HCT116 (cell line): ENCODE measurements around the gene SNN. TPM values are rescaled to one million over a fixed set of nuclear protein-coding genes. Genes with fewer than 3 reads are reported as not detected.

Experiments used
- ATAC-seq: fragments of 200-7000 bp; cut with Tn5 transposase; 2 replicates; pipeline ENCODE4 v1.9.1; 2020; ENCODE audit warnings: mild to moderate bottlenecking, moderate library complexity
- BruUV-seq: library from RNA; stranded (reverse); fragments of 400-500 nt; replicated peaks from 2 replicates; lab custom pipeline; 2021; lab: Mats Ljungman, UMichigan
- CTCF ChIA-PET: fragments of 300-600 bp; sonication (Branson Sonifier 250); formaldehyde crosslinking; loops from one replicate; lab custom pipeline; 2021; ENCODE audit warnings: antibody characterized with exemption; lab: Charles Lee
- POLR2A ChIA-PET: fragments of 300-600, 350-600 bp; sonication (Branson Sonifier 250); formaldehyde crosslinking; loops from one replicate; lab custom pipeline; 2021; ENCODE audit warnings: antibody characterized with exemption; lab: Charles Lee
- RAD21 ChIA-PET, 2 experiments: fragments of 300-600 bp; sonication (Branson Sonifier 250); formaldehyde crosslinking; loops; one replicate each; lab custom pipeline; 2023; ENCODE audit warnings: low total read pairs in 2 of 2; ENCODE audit not compliant: uncharacterized antibody in 2 of 2, unreplicated experiment in 2 of 2, low non-redundant PET in 1 of 2; lab: Charles Lee
- DNase-seq: peaks from one replicate; pipeline ENCODE4 v3.0.0-alpha.2; 2010; ENCODE audit warnings: low read depth, low spot score
- H2AFZ ChIP-seq: fragments of 200-600 bp; shearing (Covaris generic), sonication (generic); 2 replicates; pipeline ENCODE4 v1.6.1; 2017; ENCODE audit warnings: low read depth, mixed run types, mixed read lengths, antibody characterized with exemption, low read length; ENCODE audit not compliant: poor library complexity, severe bottlenecking
- H3K27ac ChIP-seq: 2 replicates; pipeline ENCODE4 v1.5.1; 2012; ENCODE audit warnings: low read depth, low read length
- H3K27me3 ChIP-seq: fragments of 200-600 bp; sonication (generic); 2 replicates; pipeline ENCODE4 v1.6.1; 2016; ENCODE audit warnings: mixed run types, low read length, mixed read lengths; ENCODE audit not compliant: insufficient read depth
- H3K36me3 ChIP-seq, 2 experiments: fragments of 200-500 bp in 1 of 2; fragments of 200-600 bp in 1 of 2; sonication (Bioruptor generic) in 1 of 2; sonication (generic) in 1 of 2; 2 replicates each; pipeline versions ENCODE4 v1.5.1 to v1.6.1; 2014 to 2016; ENCODE audit warnings: low read length in 2 of 2, inconsistent platforms in 1 of 2, mixed read lengths in 1 of 2, mixed run types in 1 of 2; ENCODE audit not compliant: insufficient read depth in 2 of 2, control insufficient read depth in 1 of 2
- H3K4me1 ChIP-seq, 2 experiments: fragments of 200-600 bp in 1 of 2; sonication (generic) in 1 of 2; 2 replicates each; pipeline versions ENCODE4 v1.5.1 to v1.6.1; 2012 to 2017; ENCODE audit warnings: low read length in 2 of 2, inconsistent platforms in 1 of 2, mild to moderate bottlenecking in 1 of 2, mixed read lengths in 1 of 2, mixed run types in 1 of 2, moderate library complexity in 1 of 2; ENCODE audit not compliant: insufficient read depth in 2 of 2, control insufficient read depth in 1 of 2
- H3K4me2 ChIP-seq: fragments of 200-600 bp; sonication (generic); 2 replicates; pipeline ENCODE4 v1.6.1; 2017; ENCODE audit warnings: mixed run types, low read length, mixed read lengths
- H3K4me3 ChIP-seq, 2 experiments: fragments of 200-600 bp in 1 of 2; sonication (generic) in 1 of 2; replicated peaks in 1 of 2; 2 replicates each; pipeline ENCODE4 v1.5.1; 2011 to 2016; ENCODE audit warnings: low read length in 2 of 2, control low read depth in 1 of 2, low read depth in 1 of 2, mild to moderate bottlenecking in 1 of 2, mixed read lengths in 1 of 2, mixed run types in 1 of 2
- H3K79me2 ChIP-seq: fragments of 200-600 bp; sonication (generic); 2 replicates; pipeline ENCODE4 v1.6.1; 2017; ENCODE audit warnings: mild to moderate bottlenecking, mixed run types, low read length, moderate library complexity, mixed read lengths; ENCODE audit not compliant: insufficient read depth
- H3K9ac ChIP-seq: fragments of 200-600 bp; sonication (generic); 2 replicates; pipeline ENCODE4 v1.6.1; 2016; ENCODE audit warnings: low read length, mixed read lengths
- H3K9me2 ChIP-seq: fragments of 200-600 bp; sonication (generic), shearing (Covaris generic); 2 replicates; pipeline ENCODE4 v1.6.1; 2017; ENCODE audit warnings: mixed run types, mild to moderate bottlenecking, moderate library complexity; ENCODE audit not compliant: insufficient read depth
- H3K9me3 ChIP-seq, 2 experiments: fragments of 200-500 bp in 1 of 2; fragments of 200-600 bp in 1 of 2; sonication (Bioruptor generic) in 1 of 2; sonication (generic) in 1 of 2; 2 replicates each; pipeline ENCODE4 v1.6.1; 2014 to 2017; ENCODE audit warnings: low read length in 2 of 2, mixed read lengths in 2 of 2, inconsistent platforms in 1 of 2, low read depth in 1 of 2, mild to moderate bottlenecking in 1 of 2, mixed run types in 1 of 2, moderate library complexity in 1 of 2; ENCODE audit not compliant: control insufficient read depth in 1 of 2, insufficient read depth in 1 of 2
- H4K20me1 ChIP-seq: fragments of 200-600 bp; sonication (generic), shearing (Covaris generic); 2 replicates; pipeline ENCODE4 v1.6.1; 2017; ENCODE audit warnings: mixed run types, mild to moderate bottlenecking, moderate library complexity; ENCODE audit not compliant: insufficient read depth
- CBX3 ChIP-seq: IDR thresholded peaks from 2 replicates; pipeline ENCODE4 v1.6.1; 2012; ENCODE audit warnings: low read depth
- CEBPB ChIP-seq: IDR thresholded peaks from 2 replicates; pipeline ENCODE4 v1.6.1; 2012; ENCODE audit warnings: low read depth
- CTCF ChIP-seq, 3 experiments: fragments of 200-600 bp in 1 of 3; sonication (generic) in 1 of 3; IDR thresholded peaks in 2 of 3; conservative IDR thresholded peaks in 1 of 3; 2 replicates each; pipeline ENCODE4 v1.5.1; 2012 to 2017; ENCODE audit warnings: low read depth in 2 of 3, low read length in 2 of 3, antibody characterized with exemption in 1 of 3, borderline replicate concordance in 1 of 3, control low read depth in 1 of 3, mild to moderate bottlenecking in 1 of 3, mixed read lengths in 1 of 3, mixed run types in 1 of 3, moderate library complexity in 1 of 3; ENCODE audit not compliant: insufficient read depth in 1 of 3
- EGR1 ChIP-seq: IDR thresholded peaks from 2 replicates; pipeline ENCODE4 v1.6.1; 2012; ENCODE audit warnings: low read depth
- ELF1 ChIP-seq: IDR thresholded peaks from 2 replicates; pipeline ENCODE4 v1.6.1; 2012; ENCODE audit warnings: low read depth, borderline replicate concordance
- EZH2 ChIP-seq: fragments of 200-600 bp; sonication (generic); IDR thresholded peaks from 2 replicates; pipeline ENCODE4 v1.6.1; 2017; ENCODE audit warnings: antibody characterized with exemption, mixed run types
- EZH2phosphoT487 ChIP-seq: fragments of 200-600 bp; IDR thresholded peaks from 2 replicates; pipeline ENCODE4 v1.6.1; 2018; ENCODE audit warnings: antibody characterized with exemption, borderline replicate concordance
- FOSL1 ChIP-seq: IDR thresholded peaks from 2 replicates; pipeline ENCODE4 v1.6.1; 2012; ENCODE audit warnings: low read depth
- POLR2A ChIP-seq: IDR thresholded peaks from 2 replicates; pipeline ENCODE4 v1.7.0; 2011; ENCODE audit warnings: borderline replicate concordance; ENCODE audit not compliant: insufficient read depth, insufficient read length; ENCODE audit errors: extremely low read depth
- POLR2AphosphoS5 ChIP-seq: IDR thresholded peaks from 2 replicates; pipeline ENCODE4 v1.6.1; 2011; ENCODE audit warnings: mild to moderate bottlenecking, low read depth, low read length, moderate library complexity
- REST ChIP-seq: IDR thresholded peaks from 2 replicates; pipeline ENCODE4 v1.6.1; 2012; ENCODE audit warnings: low read depth
- SIN3A ChIP-seq: IDR thresholded peaks from 2 replicates; pipeline ENCODE4 v1.6.1; 2012; ENCODE audit warnings: low read depth
- SRF ChIP-seq: IDR thresholded peaks from 2 replicates; pipeline ENCODE4 v1.6.1; 2012; ENCODE audit warnings: low read depth
- TCF7L2 ChIP-seq: IDR thresholded peaks from 2 replicates; pipeline ENCODE4 v1.7.0; 2011; ENCODE audit warnings: borderline replicate concordance, inconsistent platforms; ENCODE audit not compliant: insufficient read depth, insufficient read length; ENCODE audit errors: extremely low read depth
- YY1 ChIP-seq: IDR thresholded peaks from 2 replicates; pipeline ENCODE4 v1.6.1; 2011; ENCODE audit warnings: low read length, low read depth, moderate library complexity, mild to moderate bottlenecking; ENCODE audit not compliant: insufficient replicate concordance; ENCODE audit errors: extremely low read depth
- ZBTB33 ChIP-seq: IDR thresholded peaks from 2 replicates; pipeline ENCODE4 v1.6.1; 2011; ENCODE audit warnings: mild to moderate bottlenecking, low read length, moderate library complexity; ENCODE audit not compliant: insufficient replicate concordance; ENCODE audit errors: extremely low read depth
- ZFX ChIP-seq: fragments of 450-650 bp; IDR thresholded peaks from 2 replicates; pipeline ENCODE4 v1.6.1; 2017
- ZNF274 ChIP-seq: fragments of 200-500 bp; sonication (Bioruptor generic); IDR thresholded peaks from 2 replicates; pipeline ENCODE4 v1.6.1; 2014; ENCODE audit warnings: mild to moderate bottlenecking, low read depth, low read length, inconsistent platforms
- intact Hi-C: fragments of 100-400 bp; cut with micrococcal nuclease; formaldehyde crosslinking; loops from 2 replicates; pipeline ENCODE4 v1.10.0; 2022
- total RNA-seq: library from RNA; stranded (reverse); gene quantifications from one replicate; pipeline ENCODE4 v1.2.1, GENCODE V29; 2021; ENCODE audit not compliant: unreplicated experiment
- TF ChIP-seq, protein P1 (sequence below): IDR thresholded peaks from 2 replicates; pipeline ENCODE4 v1.6.1; 2012
- TF ChIP-seq, protein P2 (sequence below): IDR thresholded peaks from 2 replicates; pipeline ENCODE4 v1.6.1; 2012

The SNN gene
- total RNA-seq, 1 experiment from 2014 or later, result 12.2 TPM

DNA sequence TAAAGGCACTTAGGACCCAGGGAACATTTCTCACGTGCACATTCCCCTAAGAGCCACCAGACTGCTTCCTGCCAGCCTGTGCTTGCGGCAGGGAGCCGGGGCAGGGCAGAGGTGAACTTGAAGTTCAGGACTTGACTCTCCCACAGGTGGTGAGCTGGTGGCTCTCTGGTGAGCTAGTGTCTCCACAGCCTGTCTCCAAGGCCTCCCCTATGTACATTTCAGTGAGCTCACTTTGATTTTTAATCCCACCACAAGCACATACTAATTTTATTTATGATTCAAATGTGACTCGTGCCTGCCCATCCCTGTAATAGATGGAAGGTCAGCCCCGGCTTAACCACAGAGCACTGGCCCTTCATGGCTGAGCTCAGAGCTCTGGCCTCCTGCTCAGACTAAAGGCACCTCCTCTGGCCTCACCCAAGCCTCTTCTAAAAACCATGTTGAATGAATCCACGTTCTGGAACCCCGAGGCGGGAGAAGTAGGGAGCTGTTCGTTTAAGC lies 9.2 kb downstream of the SNN start:
- Histone ChIP-seq H3K79me2 (no peaks in the 10 kb centered on the region), H3K27me3 (no peaks in the 10 kb centered on the region), H4K20me1 (no peaks in the 10 kb centered on the region), H3K4me3 (no peak overlapping the region), H3K4me1 (peaks cover 45 to 59% of the 10 kb centered on the region in 2 experiments), H2AFZ (no peak overlapping the region), H3K27ac (peak overlapping the region; percentile 4; the same call in 1 of the 2 replicates), H3K4me2 (peak overlapping the region; percentile 15; the same call in 1 of the 2 replicates), H3K9me2 (no peaks in the 10 kb centered on the region), H3K9me3 (no peaks in the 10 kb centered on the region), H3K36me3 (peaks cover 5 to 12% of the 10 kb centered on the region in 2 experiments; a peak in 2 of 4 replicates), H3K9ac (no peak overlapping the region)
- intact Hi-C loops, result no loop called here
- POLR2A ChIA-PET, result interaction anchor here (0.6 kb wide), 1 partner anchor 359 kb away, joined by 3 read pairs; no protein-coding TSS in a partner anchor
- BruUV-seq, result no TSS peak
- CTCF ChIA-PET, result no interaction called here
- no peak for DNase-seq
- ATAC-seq, result peak; percentile 32
- TF ChIP-seq ELF1 (no peak), CEBPB (no peak), CBX3 (no peak), TCF7L2 (no peak), REST (no peak), CTCF (IDR thresholded peaks at IDR 0.05 in 2 of 3, conservative IDR thresholded peaks at IDR 0.05 in 1 of 3; ENCODE audit: borderline replicate concordance in 1 of 3, insufficient read depth in 1 of 3, low read depth in 2 of 3, low read length in 2 of 3) (no peak), SRF (no peak), FOSL1 (no peak), POLR2A (no peak), POLR2AphosphoS5 (no peak), YY1 (no peak), ZBTB33 (no peak), EZH2phosphoT487 (no peak), ZNF274 (no peak), EGR1 (no peak), ZFX (no peak), SIN3A (no peak), EZH2 (no peak)
- TF ChIP-seq, protein P1, sequence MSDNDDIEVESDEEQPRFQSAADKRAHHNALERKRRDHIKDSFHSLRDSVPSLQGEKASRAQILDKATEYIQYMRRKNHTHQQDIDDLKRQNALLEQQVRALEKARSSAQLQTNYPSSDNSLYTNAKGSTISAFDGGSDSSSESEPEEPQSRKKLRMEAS, result no peak
- TF ChIP-seq, protein P2, sequence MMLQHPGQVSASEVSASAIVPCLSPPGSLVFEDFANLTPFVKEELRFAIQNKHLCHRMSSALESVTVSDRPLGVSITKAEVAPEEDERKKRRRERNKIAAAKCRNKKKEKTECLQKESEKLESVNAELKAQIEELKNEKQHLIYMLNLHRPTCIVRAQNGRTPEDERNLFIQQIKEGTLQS, result no peak
- RAD21 ChIA-PET, result no interaction called here
